GM12878 (cell line): ENCODE results near the gene KCND3. TPM values are rescaled to one million over a fixed set of nuclear protein-coding genes. Genes with fewer than 3 reads are reported as not detected.

Experiments used
- ATAC-seq: fragments of 200-7000 bp; cut with Tn5 transposase; 3 replicates; pipeline ENCODE4 v1.9.1; 2020; ENCODE audit warnings: mild to moderate bottlenecking, moderate library complexity
- BruUV-seq: library from RNA; stranded (reverse); fragments of 400-500 nt; replicated peaks from 2 replicates; lab custom pipeline; 2021; lab: Mats Ljungman, UMichigan
- CTCF ChIA-PET: fragments of 300-600 bp; sonication (Branson Sonifier 250); formaldehyde crosslinking; extraction: SDS; loops from one replicate; lab custom pipeline; 2021; ENCODE audit warnings: inconsistent platforms; lab: Yijun Ruan, JAX
- POLR2A ChIA-PET: fragments of 350-600 bp; formaldehyde crosslinking; extraction: SDS; loops from one replicate; lab custom pipeline; 2021; ENCODE audit warnings: inconsistent platforms; lab: Charles Lee
- RAD21 ChIA-PET: fragments of 300-600 bp; sonication (Branson Sonifier 250); formaldehyde crosslinking; loops from one replicate; lab custom pipeline; 2023; ENCODE audit warnings: antibody characterized with exemption; ENCODE audit not compliant: unreplicated experiment; lab: Charles Lee
- SMC1A ChIA-PET: fragments of 300-600 bp; sonication (Branson Sonifier 250); formaldehyde crosslinking; loops from one replicate; lab custom pipeline; 2023; ENCODE audit not compliant: unreplicated experiment, uncharacterized antibody; lab: Charles Lee
- DNase-seq: peaks from one replicate; pipeline ENCODE4 v3.0.0-alpha.2; 2011; ENCODE audit warnings: low read depth, low spot score
- FAIRE-seq: peaks from 3 replicates; lab custom pipeline; 2011; peaks lifted over from hg19 to GRCh38; lab: Jason Lieb, UNC
- H2AFZ ChIP-seq: 2 replicates; pipeline ENCODE4 v1.6.0; 2011; ENCODE audit warnings: low read depth, low read length, control low read depth; ENCODE audit not compliant: control insufficient read depth
- H3K27ac ChIP-seq: 2 replicates; pipeline ENCODE4 v1.5.1; 2011; ENCODE audit warnings: control low read depth; ENCODE audit not compliant: control insufficient read depth, insufficient read depth
- H3K27me3 ChIP-seq, 2 experiments: replicated peaks in 1 of 2; 2 replicates each; pipeline versions ENCODE4 v1.6.0 to v1.6.1; 2011; ENCODE audit warnings: low read length in 1 of 2; ENCODE audit not compliant: control insufficient read depth in 2 of 2, insufficient read depth in 2 of 2
- H3K36me3 ChIP-seq, 2 experiments: 2 replicates each; pipeline ENCODE4 v1.5.1; 2011; ENCODE audit warnings: low read length in 1 of 2; ENCODE audit not compliant: control insufficient read depth in 2 of 2, insufficient read depth in 2 of 2
- H3K4me1 ChIP-seq: 2 replicates; pipeline ENCODE4 v1.6.1; 2011; ENCODE audit warnings: mild to moderate bottlenecking, low read length, moderate library complexity, mixed read lengths; ENCODE audit not compliant: control insufficient read depth, insufficient read depth
- H3K4me2 ChIP-seq: 2 replicates; pipeline ENCODE4 v1.6.0; 2011; ENCODE audit warnings: control low read depth; ENCODE audit not compliant: control insufficient read depth, insufficient read depth
- H3K4me3 ChIP-seq: fragments of 200-600 bp; sonication (generic); 2 replicates; pipeline ENCODE4 v1.5.1; 2016
- H3K79me2 ChIP-seq: 2 replicates; pipeline ENCODE4 v1.6.0; 2011; ENCODE audit warnings: low read length; ENCODE audit not compliant: control insufficient read depth, insufficient read depth
- H3K9ac ChIP-seq: 2 replicates; pipeline ENCODE4 v1.8.0; 2011; ENCODE audit warnings: low read length, control low read depth, mixed read lengths; ENCODE audit not compliant: control insufficient read depth, insufficient read depth
- H3K9me3 ChIP-seq: replicated peaks from 3 replicates; pipeline ENCODE4 v1.5.1; 2011; ENCODE audit warnings: mild to moderate bottlenecking, low read length; ENCODE audit not compliant: control insufficient read depth, insufficient read depth
- H4K20me1 ChIP-seq: 2 replicates; pipeline ENCODE4 v1.6.0; 2011; ENCODE audit not compliant: control insufficient read depth, insufficient read depth
- CHD4 ChIP-seq: fragments of 200-600 bp; sonication (generic); IDR thresholded peaks from 2 replicates; pipeline ENCODE4 v1.6.1; 2016; ENCODE audit warnings: mild to moderate bottlenecking
- GATAD2B ChIP-seq: fragments of 450-650 bp; conservative IDR thresholded peaks from 2 replicates; pipeline ENCODE4 v1.6.1; 2017; ENCODE audit warnings: low read depth, mild to moderate bottlenecking, moderate library complexity
- JUND ChIP-seq: IDR thresholded peaks from 2 replicates; pipeline ENCODE4 v1.6.1; 2012; ENCODE audit warnings: low read depth, mild to moderate bottlenecking, low read length, improper control_type of control experiment, moderate library complexity
- MLLT1 ChIP-seq: fragments of 450-650 bp; IDR thresholded peaks from 2 replicates; pipeline ENCODE4 v1.6.1; 2016; ENCODE audit warnings: mild to moderate bottlenecking
- MTA2 ChIP-seq: fragments of 450-650 bp; IDR thresholded peaks from 2 replicates; pipeline ENCODE4 v1.6.1; 2016; ENCODE audit warnings: low read depth, mild to moderate bottlenecking, moderate library complexity
- MXI1 ChIP-seq: fragments of 150-350 bp; IDR thresholded peaks from 2 replicates; pipeline ENCODE4 v1.6.1; 2011; ENCODE audit warnings: low read depth, mild to moderate bottlenecking, inconsistent platforms, low read length, improper control_type of control experiment
- NR2C2 ChIP-seq: IDR thresholded peaks from 2 replicates; pipeline ENCODE4 v1.6.1; 2011; ENCODE audit warnings: borderline replicate concordance, low read depth; ENCODE audit not compliant: control insufficient read depth, insufficient read length
- RELB ChIP-seq: fragments of 450-650 bp; IDR thresholded peaks from 2 replicates; pipeline ENCODE4 v1.6.1; 2017; ENCODE audit warnings: low read depth, mild to moderate bottlenecking, moderate library complexity
- RFX5 ChIP-seq: IDR thresholded peaks from 2 replicates; pipeline ENCODE4 v1.6.1; 2011; ENCODE audit warnings: low read depth, low read length, improper control_type of control experiment
- TCF12 ChIP-seq: IDR thresholded peaks from 2 replicates; pipeline ENCODE4 v1.6.1; 2011; ENCODE audit warnings: low read depth, mild to moderate bottlenecking, low read length
- ZNF274 ChIP-seq: IDR thresholded peaks from one replicate; pipeline ENCODE4 v1.8.0; 2011; ENCODE audit not compliant: insufficient read length, insufficient read depth
- ZSCAN29 ChIP-seq: fragments of 450-650 bp; IDR thresholded peaks from 2 replicates; pipeline ENCODE4 v1.6.1; 2017; ENCODE audit warnings: mild to moderate bottlenecking, moderate library complexity
- WGBS: methylation state at CpG from one replicate; pipeline ENCODE4 v1.1.6; 2016; ENCODE audit warnings: low lambda C conversion rate; ENCODE audit not compliant: insufficient replicate concordance, insufficient coverage; ENCODE audit errors: missing lambda C conversion rate; 5-methylcytosine and 5-hydroxymethylcytosine counted together
- in situ Hi-C: fragments of 300-500 bp; cut with MboI; formaldehyde crosslinking; loops from 9 replicates; pipeline ENCODE4 v1.14.3; 2018; ENCODE audit warnings: mixed read lengths
- intact Hi-C: fragments of 100-400 bp; cut with micrococcal nuclease; formaldehyde crosslinking; loops from one replicate; pipeline ENCODE4 v1.14.2; 2022; ENCODE audit not compliant: unreplicated experiment
- polyA plus RNA-seq, 11 experiments: library from polyadenylated mRNA; depleted of rRNA in 4 of 11; unstranded in 6 of 11; stranded (reverse) in 5 of 11; fragments of >200 nt; fragmentation: Nextera tagmentation in 4 of 11; fragmentation: Illumina TruSeq in 1 of 11; extraction: Ambion mirVana in 4 of 11; extraction: Trizol in 1 of 11; gene quantifications; 1 replicate in 1 of 11; 2 replicates in 10 of 11; pipeline versions ENCODE4 v1.2.1 to v1.2.3, GENCODE V29; 2011 to 2016; ENCODE audit warnings: inconsistent platforms in 2 of 11, missing spikeins in 2 of 11, low read depth in 1 of 11
- total RNA-seq, 4 experiments: library from RNA; depleted of rRNA in 3 of 4; stranded (reverse); fragments of >200 nt in 3 of 4; fragmentation: Illumina TruSeq in 1 of 4; extraction: Trizol in 1 of 4; gene quantifications; 2 replicates each; pipeline versions ENCODE4 v1.2.1 to v1.2.3, GENCODE V29; 2013 to 2021
- TF ChIP-seq, protein P1 (sequence below): fragments of 450-650 bp; conservative IDR thresholded peaks from 2 replicates; pipeline ENCODE4 v1.6.1; 2017; ENCODE audit warnings: mild to moderate bottlenecking, moderate library complexity
- TF ChIP-seq, protein P2 (sequence below): fragments of 150-350 bp; IDR thresholded peaks from 2 replicates; pipeline ENCODE4 v1.6.1; 2016; ENCODE audit warnings: low read depth, low read length

KCND3 gene
- total and polyA plus RNA-seq, 10 of the 15 experiments (the other 5 are each of a cell fraction or from before 2014, with no cell fraction given), result 0.02 TPM; not detected in 9

DNA sequence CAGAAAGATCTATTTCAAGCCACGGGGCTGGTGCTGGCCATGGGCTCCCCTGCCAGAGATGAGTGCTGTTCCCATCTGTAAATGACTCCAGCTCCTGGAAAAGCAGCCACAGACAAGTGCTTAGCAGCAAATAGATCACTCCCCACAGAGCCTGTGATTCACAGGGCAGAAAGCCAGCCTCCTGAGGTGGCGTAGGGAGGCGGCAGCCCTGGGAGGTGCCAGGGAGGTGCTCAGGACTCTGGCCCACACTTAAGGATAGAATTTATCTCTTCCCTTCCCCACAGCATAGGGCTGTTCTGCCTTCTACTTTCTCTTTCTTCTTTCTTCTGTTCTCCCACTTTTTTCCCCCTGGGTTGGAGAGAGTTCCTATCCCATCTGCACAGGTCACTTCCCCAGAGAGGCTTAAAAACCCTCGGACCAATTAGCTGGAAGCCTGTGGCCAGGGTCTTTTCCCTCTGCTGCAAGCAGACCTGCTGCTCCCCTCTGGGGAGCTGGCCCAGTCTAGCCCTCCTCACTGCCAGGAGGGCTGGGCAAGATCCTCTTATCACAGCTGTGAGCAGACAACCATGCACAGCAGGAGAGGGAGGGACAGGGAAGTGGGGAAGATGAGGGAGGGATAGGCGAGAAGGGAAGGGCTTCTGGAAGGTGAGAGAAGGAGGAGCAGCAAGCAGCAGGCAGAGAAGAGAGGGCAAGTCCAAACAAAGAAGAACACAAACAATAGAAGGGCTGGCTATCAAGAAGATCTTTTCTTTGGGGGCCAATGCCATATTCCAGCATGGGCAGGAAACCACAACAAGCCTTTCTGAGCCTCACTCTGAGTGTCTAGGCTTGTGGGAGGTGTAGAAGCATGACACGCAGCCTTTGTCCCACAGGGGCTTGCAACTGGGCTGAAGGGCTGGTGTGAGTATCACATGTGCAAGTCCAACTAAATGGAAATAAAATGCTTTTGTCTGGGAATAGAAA lies 41.0 kb downstream of the KCND3 start:
- no peak overlapping the region for H3K4me2 ChIP-seq
- RAD21 ChIA-PET, result no interaction called here
- SMC1A ChIA-PET, result no interaction called here
- no TSS peak for BruUV-seq
- DNase-seq (no peak), ATAC-seq (no peak), FAIRE-seq (no peak)
- in situ Hi-C loops (no loop called here), intact Hi-C loops (no loop called here)
- H2AFZ ChIP-seq, result no peak overlapping the region
- H3K79me2 ChIP-seq, result no peaks in the 10 kb centered on the region
- POLR2A ChIA-PET, result no interaction called here
- no peaks in the 10 kb centered on the region; the same call in 1 of the 2 replicates for H4K20me1 ChIP-seq
- H3K4me3 ChIP-seq, result no peak overlapping the region
- no peaks in the 10 kb centered on the region for H3K36me3 ChIP-seq
- CTCF ChIA-PET, result no interaction called here
- no peak overlapping the region for H3K9ac ChIP-seq
- TF ChIP-seq MXI1, result no peak
- TF ChIP-seq MTA2, result no peak
- no peak for TF ChIP-seq ZNF274
- TF ChIP-seq MLLT1, result no peak
- no peak for TF ChIP-seq TCF12
- TF ChIP-seq CHD4, result no peak
- no peak for TF ChIP-seq GATAD2B
- TF ChIP-seq ZSCAN29, result no peak
- no peak for TF ChIP-seq NR2C2
- TF ChIP-seq, protein P1, sequence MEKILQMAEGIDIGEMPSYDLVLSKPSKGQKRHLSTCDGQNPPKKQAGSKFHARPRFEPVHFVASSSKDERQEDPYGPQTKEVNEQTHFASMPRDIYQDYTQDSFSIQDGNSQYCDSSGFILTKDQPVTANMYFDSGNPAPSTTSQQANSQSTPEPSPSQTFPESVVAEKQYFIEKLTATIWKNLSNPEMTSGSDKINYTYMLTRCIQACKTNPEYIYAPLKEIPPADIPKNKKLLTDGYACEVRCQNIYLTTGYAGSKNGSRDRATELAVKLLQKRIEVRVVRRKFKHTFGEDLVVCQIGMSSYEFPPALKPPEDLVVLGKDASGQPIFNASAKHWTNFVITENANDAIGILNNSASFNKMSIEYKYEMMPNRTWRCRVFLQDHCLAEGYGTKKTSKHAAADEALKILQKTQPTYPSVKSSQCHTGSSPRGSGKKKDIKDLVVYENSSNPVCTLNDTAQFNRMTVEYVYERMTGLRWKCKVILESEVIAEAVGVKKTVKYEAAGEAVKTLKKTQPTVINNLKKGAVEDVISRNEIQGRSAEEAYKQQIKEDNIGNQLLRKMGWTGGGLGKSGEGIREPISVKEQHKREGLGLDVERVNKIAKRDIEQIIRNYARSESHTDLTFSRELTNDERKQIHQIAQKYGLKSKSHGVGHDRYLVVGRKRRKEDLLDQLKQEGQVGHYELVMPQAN, result no peak
- TF ChIP-seq JUND, result no peak
- TF ChIP-seq, protein P2, sequence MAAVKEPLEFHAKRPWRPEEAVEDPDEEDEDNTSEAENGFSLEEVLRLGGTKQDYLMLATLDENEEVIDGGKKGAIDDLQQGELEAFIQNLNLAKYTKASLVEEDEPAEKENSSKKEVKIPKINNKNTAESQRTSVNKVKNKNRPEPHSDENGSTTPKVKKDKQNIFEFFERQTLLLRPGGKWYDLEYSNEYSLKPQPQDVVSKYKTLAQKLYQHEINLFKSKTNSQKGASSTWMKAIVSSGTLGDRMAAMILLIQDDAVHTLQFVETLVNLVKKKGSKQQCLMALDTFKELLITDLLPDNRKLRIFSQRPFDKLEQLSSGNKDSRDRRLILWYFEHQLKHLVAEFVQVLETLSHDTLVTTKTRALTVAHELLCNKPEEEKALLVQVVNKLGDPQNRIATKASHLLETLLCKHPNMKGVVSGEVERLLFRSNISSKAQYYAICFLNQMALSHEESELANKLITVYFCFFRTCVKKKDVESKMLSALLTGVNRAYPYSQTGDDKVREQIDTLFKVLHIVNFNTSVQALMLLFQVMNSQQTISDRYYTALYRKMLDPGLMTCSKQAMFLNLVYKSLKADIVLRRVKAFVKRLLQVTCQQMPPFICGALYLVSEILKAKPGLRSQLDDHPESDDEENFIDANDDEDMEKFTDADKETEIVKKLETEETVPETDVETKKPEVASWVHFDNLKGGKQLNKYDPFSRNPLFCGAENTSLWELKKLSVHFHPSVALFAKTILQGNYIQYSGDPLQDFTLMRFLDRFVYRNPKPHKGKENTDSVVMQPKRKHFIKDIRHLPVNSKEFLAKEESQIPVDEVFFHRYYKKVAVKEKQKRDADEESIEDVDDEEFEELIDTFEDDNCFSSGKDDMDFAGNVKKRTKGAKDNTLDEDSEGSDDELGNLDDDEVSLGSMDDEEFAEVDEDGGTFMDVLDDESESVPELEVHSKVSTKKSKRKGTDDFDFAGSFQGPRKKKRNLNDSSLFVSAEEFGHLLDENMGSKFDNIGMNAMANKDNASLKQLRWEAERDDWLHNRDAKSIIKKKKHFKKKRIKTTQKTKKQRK, result no peak
- TF ChIP-seq RELB, result no peak
- TF ChIP-seq RFX5, result no peak
- 20% methylated on average over 6 of the region's 6 CpGs for WGBS
- H3K27me3 ChIP-seq, result peaks cover 0 to 2% of the 10 kb centered on the region in 2 experiments; a peak in 2 of 4 replicates
- H3K27ac ChIP-seq, result no peak overlapping the region
- no peaks in the 10 kb centered on the region for H3K9me3 ChIP-seq
- no peaks in the 10 kb centered on the region for H3K4me1 ChIP-seq
